Endothelial cell of umbilical vein (primary cell): ENCODE results near the gene PIM3. TPM values are rescaled to one million over a fixed set of nuclear protein-coding genes. Genes with fewer than 3 reads are reported as not detected.

Source experiments
- BruUV-seq: library from RNA; stranded (reverse); fragments of 400-500 nt; replicated peaks from 2 replicates; lab custom pipeline; 2021; lab: Mats Ljungman, UMichigan
- CTCF ChIA-PET: fragments of 300-600, 350-600 bp; sonication (Branson Sonifier 250); formaldehyde crosslinking; loops from one replicate; lab custom pipeline; 2021; ENCODE audit warnings: antibody characterized with exemption, inconsistent platforms; lab: Charles Lee
- POLR2A ChIA-PET: fragments of 300-600, 350-600 bp; sonication (Branson Sonifier 250); formaldehyde crosslinking; loops from one replicate; lab custom pipeline; 2021; ENCODE audit warnings: antibody characterized with exemption, inconsistent platforms; lab: Charles Lee
- DNase-seq: peaks from one replicate; pipeline ENCODE4 v3.0.0-alpha.2; 2011; ENCODE audit warnings: low read depth, low spot score
- FAIRE-seq: peaks from 2 replicates; lab custom pipeline; 2011; peaks lifted over from hg19 to GRCh38; lab: Jason Lieb, UNC
- H2AFZ ChIP-seq: 2 replicates; pipeline ENCODE4 v1.6.0; 2012; ENCODE audit warnings: low read depth, low read length, control low read depth, inconsistent platforms
- H3K27ac ChIP-seq: 2 replicates; pipeline ENCODE4 v1.5.1; 2011; ENCODE audit warnings: low read depth, mild to moderate bottlenecking, control low read depth, low read length, moderate library complexity; ENCODE audit not compliant: insufficient read depth
- H3K27me3 ChIP-seq, 2 experiments: 2 replicates each; pipeline versions ENCODE4 v1.6.0 to v1.6.1; 2011; ENCODE audit warnings: low read length in 2 of 2, mixed read lengths in 1 of 2; ENCODE audit not compliant: control insufficient read depth in 2 of 2, insufficient read depth in 2 of 2
- H3K36me3 ChIP-seq, 2 experiments: 2 replicates in 1 of 2; 3 replicates in 1 of 2; pipeline ENCODE4 v1.5.1; 2011; ENCODE audit warnings: low read length in 2 of 2, mild to moderate bottlenecking in 1 of 2, moderate library complexity in 1 of 2; ENCODE audit not compliant: control insufficient read depth in 2 of 2, insufficient read depth in 2 of 2; ENCODE audit errors: extremely low read depth in 1 of 2
- H3K4me1 ChIP-seq: 3 replicates; pipeline ENCODE4 v1.5.1; 2011; ENCODE audit warnings: mild to moderate bottlenecking, low read length; ENCODE audit not compliant: control insufficient read depth, insufficient read depth; ENCODE audit errors: extremely low read depth
- H3K4me2 ChIP-seq: 2 replicates; pipeline ENCODE4 v1.6.1; 2011; ENCODE audit warnings: low read length, control low read depth, mixed read lengths; ENCODE audit not compliant: insufficient read depth
- H3K4me3 ChIP-seq, 3 experiments: fragments of 200-600 bp in 1 of 3; sonication (generic), shearing (Covaris generic) in 1 of 3; replicated peaks in 1 of 3; 2 replicates each; pipeline ENCODE4 v1.5.1; 2011 to 2016; ENCODE audit warnings: control low read depth in 3 of 3, low read length in 3 of 3, mild to moderate bottlenecking in 2 of 3, inconsistent platforms in 1 of 3, low read depth in 1 of 3, moderate library complexity in 1 of 3; ENCODE audit not compliant: insufficient read depth in 1 of 3
- H3K79me2 ChIP-seq: 2 replicates; pipeline ENCODE4 v1.6.0; 2012; ENCODE audit warnings: low read length, inconsistent platforms; ENCODE audit not compliant: control insufficient read depth, insufficient read depth
- H3K9ac ChIP-seq: replicated peaks from 2 replicates; pipeline ENCODE3; 2011; ENCODE audit warnings: low read length, control low read depth; ENCODE audit not compliant: insufficient read depth; ENCODE audit errors: extremely low read depth
- H3K9me1 ChIP-seq: replicated peaks from 3 replicates; pipeline ENCODE4 v1.6.0; 2011; ENCODE audit warnings: mild to moderate bottlenecking, low read length; ENCODE audit not compliant: control insufficient read depth, insufficient read depth; ENCODE audit errors: extremely low read depth
- H3K9me3 ChIP-seq: replicated peaks from 2 replicates; pipeline ENCODE4 v1.5.1; 2012; ENCODE audit warnings: low read length, inconsistent platforms; ENCODE audit not compliant: control insufficient read depth, insufficient read depth
- H4K20me1 ChIP-seq: replicated peaks from 2 replicates; pipeline ENCODE3; 2011; ENCODE audit warnings: mild to moderate bottlenecking, low read length; ENCODE audit not compliant: control insufficient read depth, insufficient read depth; ENCODE audit errors: extremely low read depth
- EZH2 ChIP-seq: IDR thresholded peaks from 2 replicates; pipeline ENCODE4 v1.6.1; 2012; ENCODE audit warnings: borderline replicate concordance, low read depth, mild to moderate bottlenecking, moderate library complexity, low read length, inconsistent platforms; ENCODE audit not compliant: severe bottlenecking
- FOS ChIP-seq: IDR thresholded peaks from 2 replicates; pipeline ENCODE4 v1.6.1; 2011; ENCODE audit warnings: mild to moderate bottlenecking, low read length, moderate library complexity, borderline replicate concordance; ENCODE audit not compliant: insufficient read depth
- GATA2 ChIP-seq: IDR thresholded peaks from 2 replicates; pipeline ENCODE4 v1.7.0; 2011; ENCODE audit warnings: low read depth, mild to moderate bottlenecking, moderate library complexity, mixed read lengths, low read length; ENCODE audit not compliant: insufficient read length, insufficient read depth
- JUN ChIP-seq: IDR thresholded peaks from 2 replicates; pipeline ENCODE4 v1.6.1; 2011; ENCODE audit warnings: borderline replicate concordance, low read depth; ENCODE audit not compliant: insufficient read length, insufficient read depth
- MYC ChIP-seq: IDR thresholded peaks from one replicate; pipeline ENCODE4 v1.6.1; 2011; ENCODE audit warnings: mild to moderate bottlenecking, low read depth, low read length
- POLR2A ChIP-seq: IDR thresholded peaks from 2 replicates; pipeline ENCODE4 v1.6.1; 2012; ENCODE audit warnings: low read depth, mild to moderate bottlenecking, control low read depth, low read length
- POLR2AphosphoS5 ChIP-seq: IDR thresholded peaks from 2 replicates; pipeline ENCODE4 v1.6.1; 2012; ENCODE audit warnings: low read depth, mild to moderate bottlenecking, control low read depth, low read length, moderate library complexity; ENCODE audit not compliant: insufficient read depth
- dilution Hi-C: fragments of 300-500 bp; cut with MboI; formaldehyde crosslinking; loops from one replicate; pipeline ENCODE4 v1.15.0; 2019; ENCODE audit warnings: low sequenced_read_pairs; ENCODE audit not compliant: extremely low pct_ligation_motif_present
- intact Hi-C: fragments of 100-400 bp; cut with micrococcal nuclease; formaldehyde crosslinking; loops from one replicate; pipeline ENCODE4 v1.10.0; 2022
- polyA plus RNA-seq, 4 experiments: library from polyadenylated mRNA; depleted of rRNA in 3 of 4; stranded (reverse) in 3 of 4; unstranded in 1 of 4; fragments of >200 nt; gene quantifications; 2 replicates each; pipeline versions ENCODE4 v1.2.1 to v1.2.3, GENCODE V29; 2011 to 2012; ENCODE audit warnings: missing spikeins in 1 of 4
- total RNA-seq: library from RNA; stranded (reverse); gene quantifications from 2 replicates; pipeline ENCODE4 v1.2.3, GENCODE V29; 2021
- TF ChIP-seq, protein P1 (sequence below): IDR thresholded peaks from 2 replicates; pipeline ENCODE4 v1.6.1; 2011; ENCODE audit not compliant: insufficient read depth, insufficient read length
- TF ChIP-seq, protein P2 (sequence below), 2 donors: IDR thresholded peaks; 1 replicate in 1 of 2; 2 replicates in 1 of 2; pipeline ENCODE4 v1.5.1; 2011; ENCODE audit warnings: low read length in 2 of 2, mild to moderate bottlenecking in 2 of 2, moderate library complexity in 2 of 2, control low read depth in 1 of 2, inconsistent platforms in 1 of 2, low read depth in 1 of 2; ENCODE audit not compliant: insufficient read depth in 1 of 2; ENCODE audit errors: extremely low read depth in 1 of 2

Gene PIM3
- total and polyA plus RNA-seq, 2 donors (not counting 3 experiments of a cell fraction or from before 2014, with no cell fraction given), result 131 to 185 TPM

DNA sequence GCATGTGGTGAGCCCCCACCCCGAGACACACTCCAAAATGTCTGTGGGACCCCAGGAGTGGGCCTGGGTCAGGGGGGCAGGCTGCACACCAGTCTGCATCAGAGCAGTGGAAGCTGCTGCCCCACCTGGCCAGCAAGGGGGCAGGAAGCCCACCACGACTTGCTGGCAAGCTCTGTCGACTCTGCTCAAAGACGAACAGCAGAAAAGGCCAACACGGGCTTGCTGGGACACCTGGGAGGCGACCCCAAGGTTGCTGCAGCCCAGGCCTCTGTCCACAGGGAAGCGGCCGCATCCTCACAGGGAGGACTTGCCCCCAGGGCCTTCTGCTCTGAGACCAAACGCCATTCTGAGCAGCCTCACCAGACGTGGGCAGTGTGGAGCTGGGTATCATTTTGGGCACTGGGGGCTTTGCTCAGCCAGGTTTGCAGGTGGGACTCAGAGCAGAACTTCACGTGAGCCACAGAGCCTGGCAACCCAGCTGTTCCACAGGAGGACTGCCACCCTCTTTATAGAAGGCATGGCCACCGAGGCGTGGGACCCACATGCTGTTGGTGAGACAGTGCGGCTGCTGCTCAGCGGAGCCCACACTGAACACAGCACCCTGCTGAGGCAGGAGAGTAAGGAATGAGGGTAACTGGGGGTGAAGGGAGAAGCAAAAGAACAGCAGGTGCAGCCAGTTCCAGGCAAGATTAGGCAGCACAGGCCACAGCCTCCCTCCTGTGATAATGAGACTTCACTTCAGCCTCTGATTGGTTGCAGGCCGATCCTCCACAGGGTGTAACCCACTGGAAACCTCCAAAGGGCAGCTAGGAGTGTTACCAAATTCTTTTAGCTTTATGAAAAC, 41.0 kb downstream of the PIM3 start:
- BruUV-seq, result no TSS peak
- no peak overlapping the region for H3K9ac ChIP-seq
- no peak overlapping the region for H3K4me2 ChIP-seq
- H3K9me3 ChIP-seq, result no peaks in the 10 kb centered on the region
- no peak overlapping the region for H3K27ac ChIP-seq
- peaks cover 0 to 2% of the 10 kb centered on the region in 2 experiments for H3K27me3 ChIP-seq
- TF ChIP-seq POLR2A (no peak), EZH2 (no peak), GATA2 (no peak), POLR2AphosphoS5 (no peak), MYC (no peak), FOS (no peak), JUN (no peak)
- TF ChIP-seq, protein P1, sequence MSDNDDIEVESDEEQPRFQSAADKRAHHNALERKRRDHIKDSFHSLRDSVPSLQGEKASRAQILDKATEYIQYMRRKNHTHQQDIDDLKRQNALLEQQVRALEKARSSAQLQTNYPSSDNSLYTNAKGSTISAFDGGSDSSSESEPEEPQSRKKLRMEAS, result no peak
- TF ChIP-seq, protein P2, sequence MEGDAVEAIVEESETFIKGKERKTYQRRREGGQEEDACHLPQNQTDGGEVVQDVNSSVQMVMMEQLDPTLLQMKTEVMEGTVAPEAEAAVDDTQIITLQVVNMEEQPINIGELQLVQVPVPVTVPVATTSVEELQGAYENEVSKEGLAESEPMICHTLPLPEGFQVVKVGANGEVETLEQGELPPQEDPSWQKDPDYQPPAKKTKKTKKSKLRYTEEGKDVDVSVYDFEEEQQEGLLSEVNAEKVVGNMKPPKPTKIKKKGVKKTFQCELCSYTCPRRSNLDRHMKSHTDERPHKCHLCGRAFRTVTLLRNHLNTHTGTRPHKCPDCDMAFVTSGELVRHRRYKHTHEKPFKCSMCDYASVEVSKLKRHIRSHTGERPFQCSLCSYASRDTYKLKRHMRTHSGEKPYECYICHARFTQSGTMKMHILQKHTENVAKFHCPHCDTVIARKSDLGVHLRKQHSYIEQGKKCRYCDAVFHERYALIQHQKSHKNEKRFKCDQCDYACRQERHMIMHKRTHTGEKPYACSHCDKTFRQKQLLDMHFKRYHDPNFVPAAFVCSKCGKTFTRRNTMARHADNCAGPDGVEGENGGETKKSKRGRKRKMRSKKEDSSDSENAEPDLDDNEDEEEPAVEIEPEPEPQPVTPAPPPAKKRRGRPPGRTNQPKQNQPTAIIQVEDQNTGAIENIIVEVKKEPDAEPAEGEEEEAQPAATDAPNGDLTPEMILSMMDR (IDR thresholded peaks at IDR 0.05; ENCODE audit: extremely low read depth in 1 of 2, insufficient read depth in 1 of 2, low read depth in 1 of 2, low read length in 2 of 2), result no peak
- DNase-seq, result no peak
- H2AFZ ChIP-seq, result no peak overlapping the region
- POLR2A ChIA-PET, result no interaction called here
- H3K36me3 ChIP-seq, result no peaks in the 10 kb centered on the region
- no peaks in the 10 kb centered on the region for H3K4me1 ChIP-seq
- FAIRE-seq, result no peak
- dilution Hi-C loops (no loop called here), intact Hi-C loops (no loop called here)
- H4K20me1 ChIP-seq, result no peaks in the 10 kb centered on the region
- H3K9me1 ChIP-seq, result no peaks in the 10 kb centered on the region
- H3K4me3 ChIP-seq, result no peak overlapping the region
- CTCF ChIA-PET, result interaction anchor here (0.6 to 1.2 kb wide), 3 partner anchors 12 to 114 kb away, joined by 3 to 4 read pairs (median 3); no protein-coding TSS in a partner anchor
- no peaks in the 10 kb centered on the region for H3K79me2 ChIP-seq
